ENCODE measurements around the gene HIF1A. TPM values are rescaled to one million over a fixed set of nuclear protein-coding genes. Genes with fewer than 3 reads are reported as not detected.

Gene HIF1A
- total and polyA plus RNA-seq, 2 donors (not counting 1 experiment from before 2014, with no cell fraction given), result 44.2 to 261 TPM

- peak overlapping the region; percentile 78 to 88 for H3K27ac ChIP-seq (ENCODE audit: low read length in 2 of 2)
- no peaks in the 10 kb centered on the region for H3K27me3 Mint-ChIP-seq
- H3K4me3 ChIP-seq (ENCODE audit: control extremely low read depth in 1 of 5, extremely low read depth in 1 of 5, insufficient read depth in 1 of 5, low read depth in 2 of 5, low read length in 4 of 5), result peak overlapping the region in 3 of 5 experiments; percentile 13 to 41 (median 36)
- H3K36me3 ChIP-seq (replicated peaks in 1 of 2; ENCODE audit: control extremely low read depth in 1 of 2, control insufficient read depth in 1 of 2, extremely low read depth in 1 of 2, insufficient read depth in 2 of 2, low read length in 1 of 2), result peaks cover 2 to 27% of the 10 kb centered on the region in 2 experiments
- H4K20me1 ChIP-seq (ENCODE audit: control insufficient read depth, insufficient read depth, low read length, poor library complexity, severe bottlenecking), result peaks cover 29% of the 10 kb centered on the region
- CTCF ChIA-PET, result interaction anchor here (1.0 to 7.0 kb wide), 15 partner anchors 10 to 266 kb away, joined by 3 to 50 read pairs (median 8); partner anchors contain the start of gene HIF1A
- DNase-seq, result peak; percentile 58
- intact Hi-C loops (cut with micrococcal nuclease), result loop anchor here (1.0 to 2.0 kb wide), 2 partner anchors 9 to 19 kb away; no protein-coding TSS in a partner anchor
- peak overlapping the region; percentile 82 for H3K4me3 Mint-ChIP-seq
- H2AFZ ChIP-seq (ENCODE audit: insufficient read depth, low read depth, low read length, poor library complexity, severe bottlenecking), result no peak overlapping the region
- H3K27ac Mint-ChIP-seq, result peak overlapping the region; percentile 80
- ATAC-seq (ENCODE audit: low read depth), result peak; percentile 39
- peak overlapping the region; percentile 66 for H3K4me2 ChIP-seq (replicated peaks; ENCODE audit: low read depth, low read length, poor library complexity, severe bottlenecking)
- H3K9me3 ChIP-seq (ENCODE audit: control extremely low read depth in 1 of 3, control insufficient read depth in 2 of 3, insufficient read depth in 1 of 3, low read length in 2 of 3), result no peaks in the 10 kb centered on the region
- no peaks in the 10 kb centered on the region for H3K27me3 ChIP-seq (replicated peaks in 1 of 4; ENCODE audit: control extremely low read depth in 1 of 4, control insufficient read depth in 3 of 4, insufficient read depth in 4 of 4, low read length in 3 of 4)
- peak overlapping the region; percentile 48 for H3K9ac ChIP-seq (ENCODE audit: low read length)
- POLR2A ChIA-PET, result interaction anchor here (1.5 to 2.1 kb wide), 3 partner anchors 22 to 244 kb away, joined by 4 to 6 read pairs (median 6); no protein-coding TSS in a partner anchor
- no CpG with 5 or more reads among the region's 9 CpGs for WGBS (ENCODE audit: insufficient coverage)
- peaks cover 40 to 53% of the 10 kb centered on the region in 2 donors for H3K4me1 ChIP-seq (ENCODE audit: control insufficient read depth in 2 of 2, insufficient read depth in 2 of 2, low read length in 2 of 2)
- peaks cover 89% of the 10 kb centered on the region for H3K79me2 ChIP-seq (ENCODE audit: control insufficient read depth, insufficient read depth, low read length)
- TF ChIP-seq CTCF (IDR thresholded peaks at IDR 0.05) (no peak), EZH2 (IDR thresholded peaks at IDR 0.05; ENCODE audit: borderline replicate concordance, insufficient read depth, low read depth, low read length, poor library complexity, severe bottlenecking) (no peak)
- H3K4me1 Mint-ChIP-seq, result peaks cover 73% of the 10 kb centered on the region
- H3K9me3 Mint-ChIP-seq (ENCODE audit: insufficient read depth), result no peaks in the 10 kb centered on the region
Measured at GRCh38 chr14:61720294-61720661, 25.0 kb downstream of the HIF1A start.

- Mint-ChIP-seq H3K4me3 (peak overlapping the region; percentile 31), H3K4me1 (peaks cover 73% of the 10 kb centered on the region)
- H2AFZ ChIP-seq (ENCODE audit: insufficient read depth, low read depth, low read length, poor library complexity, severe bottlenecking), result no peak overlapping the region
Measured at GRCh38 chr14:61720741-61721140, 25.4 kb downstream of the HIF1A start.

More at GRCh38 chr14:61720741-61721140, 25.4 kb downstream of the HIF1A start:
- POLR2A ChIA-PET, result interaction anchor here (0.9 to 2.1 kb wide), 3 partner anchors 152 to 244 kb away, joined by 3 to 6 read pairs (median 6); no protein-coding TSS in a partner anchor
- Histone ChIP-seq H3K4me1 (ENCODE audit: control insufficient read depth in 2 of 2, insufficient read depth in 2 of 2, low read length in 2 of 2) (peaks cover 35 to 50% of the 10 kb centered on the region in 2 donors), H3K9ac (ENCODE audit: low read length) (no peak overlapping the region), H3K4me3 (ENCODE audit: control extremely low read depth in 1 of 5, extremely low read depth in 1 of 5, insufficient read depth in 1 of 5, low read depth in 2 of 5, low read length in 4 of 5) (no peak overlapping the region), H3K9me3 (ENCODE audit: control extremely low read depth in 1 of 3, control insufficient read depth in 2 of 3, insufficient read depth in 1 of 3, low read length in 2 of 3) (no peaks in the 10 kb centered on the region), H3K79me2 (ENCODE audit: control insufficient read depth, insufficient read depth, low read length) (peaks cover 84% of the 10 kb centered on the region), H4K20me1 (ENCODE audit: control insufficient read depth, insufficient read depth, low read length, poor library complexity, severe bottlenecking) (peaks cover 26% of the 10 kb centered on the region), H3K27me3 (replicated peaks in 1 of 4; ENCODE audit: control extremely low read depth in 1 of 4, control insufficient read depth in 3 of 4, insufficient read depth in 4 of 4, low read length in 3 of 4) (no peaks in the 10 kb centered on the region), H3K36me3 (replicated peaks in 1 of 2; ENCODE audit: control extremely low read depth in 1 of 2, control insufficient read depth in 1 of 2, extremely low read depth in 1 of 2, insufficient read depth in 2 of 2, low read length in 1 of 2) (peaks cover 2 to 27% of the 10 kb centered on the region in 2 experiments), H3K4me2 (replicated peaks; ENCODE audit: low read depth, low read length, poor library complexity, severe bottlenecking) (peak overlapping the region; percentile 66), H3K27ac (ENCODE audit: low read length in 2 of 2) (peak overlapping the region; percentile 24 to 88)
- no CpG with 5 or more reads among the region's 6 CpGs for WGBS (ENCODE audit: insufficient coverage)
- Mint-ChIP-seq H3K9me3 (ENCODE audit: insufficient read depth) (no peaks in the 10 kb centered on the region), H3K27ac (peak overlapping the region; percentile 47), H3K27me3 (no peaks in the 10 kb centered on the region)
- intact Hi-C loops (cut with micrococcal nuclease), result loop anchor here (1.0 to 2.0 kb wide), 2 partner anchors 9 to 18 kb away; no protein-coding TSS in a partner anchor
- TF ChIP-seq CTCF (IDR thresholded peaks at IDR 0.05) (no peak), EZH2 (IDR thresholded peaks at IDR 0.05; ENCODE audit: borderline replicate concordance, insufficient read depth, low read depth, low read length, poor library complexity, severe bottlenecking) (no peak)
- DNase-seq (no peak), ATAC-seq (ENCODE audit: low read depth) (no peak)
- CTCF ChIA-PET, result interaction anchor here (1.0 to 7.0 kb wide), 13 partner anchors 9 to 266 kb away, joined by 3 to 50 read pairs (median 9); partner anchors contain the start of gene HIF1A

All from B cell (primary cell).